ENCODE measurements around the gene AMPD3. TPM values are rescaled to one million over a fixed set of nuclear protein-coding genes. Genes with fewer than 3 reads are reported as not detected.

The AMPD3 gene
- total and polyA plus RNA-seq, 12 donors: 0.59 to 8.7 (median 2.4) TPM

DNA sequence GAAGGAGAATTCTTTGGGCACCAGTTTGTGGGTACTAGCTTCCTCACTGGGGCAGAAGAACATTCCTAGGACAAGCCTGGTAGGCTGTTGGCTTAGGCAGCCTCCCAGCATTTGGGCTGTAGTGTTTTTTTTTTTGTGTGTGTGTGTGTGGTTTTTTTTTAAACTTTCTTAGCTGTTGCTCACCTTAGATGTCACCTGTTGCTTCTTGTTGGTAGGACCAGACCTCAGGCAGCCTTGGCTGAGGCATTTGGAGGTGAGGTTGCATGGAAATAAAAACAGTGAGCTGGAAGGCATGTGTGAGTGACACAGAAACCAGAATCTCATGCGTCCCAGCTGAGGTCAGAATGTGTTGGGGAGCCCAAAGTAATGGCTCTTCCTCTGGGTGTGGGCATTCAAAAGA lies 21.3 kb downstream of the AMPD3 start:
- Histone ChIP-seq H3K4me3 (no peak overlapping the region), H3K9me3 (peaks cover 0 to 5% (median 0%) of the 10 kb centered on the region in 11 donors), H3K4me1 (peaks cover 0 to 6% (median 0%) of the 10 kb centered on the region in 9 donors), H3K36me3 (peaks cover 0 to 40% (median 0%) of the 10 kb centered on the region in 9 donors), H3K27ac (no peak overlapping the region), H3K27me3 (no peaks in the 10 kb centered on the region)
- TF ChIP-seq, protein P1, sequence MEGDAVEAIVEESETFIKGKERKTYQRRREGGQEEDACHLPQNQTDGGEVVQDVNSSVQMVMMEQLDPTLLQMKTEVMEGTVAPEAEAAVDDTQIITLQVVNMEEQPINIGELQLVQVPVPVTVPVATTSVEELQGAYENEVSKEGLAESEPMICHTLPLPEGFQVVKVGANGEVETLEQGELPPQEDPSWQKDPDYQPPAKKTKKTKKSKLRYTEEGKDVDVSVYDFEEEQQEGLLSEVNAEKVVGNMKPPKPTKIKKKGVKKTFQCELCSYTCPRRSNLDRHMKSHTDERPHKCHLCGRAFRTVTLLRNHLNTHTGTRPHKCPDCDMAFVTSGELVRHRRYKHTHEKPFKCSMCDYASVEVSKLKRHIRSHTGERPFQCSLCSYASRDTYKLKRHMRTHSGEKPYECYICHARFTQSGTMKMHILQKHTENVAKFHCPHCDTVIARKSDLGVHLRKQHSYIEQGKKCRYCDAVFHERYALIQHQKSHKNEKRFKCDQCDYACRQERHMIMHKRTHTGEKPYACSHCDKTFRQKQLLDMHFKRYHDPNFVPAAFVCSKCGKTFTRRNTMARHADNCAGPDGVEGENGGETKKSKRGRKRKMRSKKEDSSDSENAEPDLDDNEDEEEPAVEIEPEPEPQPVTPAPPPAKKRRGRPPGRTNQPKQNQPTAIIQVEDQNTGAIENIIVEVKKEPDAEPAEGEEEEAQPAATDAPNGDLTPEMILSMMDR (IDR thresholded peaks at IDR 0.05): no peak
- ATAC-seq (no peak), DNase-seq (no peak)
- intact Hi-C loops (cut with DNase I): loop anchor here in 1 of 10 donors (10.0 kb wide), 1 partner anchor 58 kb away; no protein-coding TSS in a partner anchor
- 89 to 100% methylated on average over 1 of the region's 1 CpG for WGBS, 2 donors

DNA sequence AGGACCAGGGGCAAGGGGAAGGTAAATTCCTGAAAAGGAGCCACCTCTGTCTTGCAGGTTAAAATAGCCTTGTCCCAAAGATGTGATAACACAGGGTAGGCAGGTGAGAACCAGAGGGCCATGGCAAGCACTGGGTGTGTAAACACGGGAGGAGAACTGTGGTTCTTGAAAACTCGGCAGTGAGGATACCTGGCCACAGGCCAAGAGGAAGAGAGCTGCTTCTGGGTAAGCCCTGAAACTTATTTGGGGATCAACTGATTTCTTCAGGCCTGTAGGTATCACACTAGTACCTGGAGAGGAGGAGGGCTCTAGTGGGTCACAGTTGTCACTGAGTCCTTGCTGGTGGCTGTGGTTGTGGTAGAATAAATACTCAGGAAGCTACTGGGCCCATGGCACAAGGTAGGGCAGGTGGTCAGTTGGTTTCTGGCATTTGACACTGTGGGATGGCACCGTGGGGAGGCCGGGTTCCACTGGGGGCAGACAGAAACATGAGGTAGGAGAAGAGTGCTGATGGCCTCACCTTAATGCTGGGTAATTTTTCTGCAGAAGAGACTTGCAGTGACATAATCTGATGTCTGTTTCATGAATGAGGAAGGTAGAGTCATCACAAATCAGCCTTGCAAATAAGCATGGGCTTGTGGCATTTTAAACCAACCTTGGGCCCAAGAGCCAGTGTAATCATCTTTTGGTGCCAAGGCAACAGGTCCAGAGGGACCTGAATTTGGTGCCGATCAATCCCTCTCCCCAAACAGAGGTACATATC lies 22.0 kb downstream of the AMPD3 start:
- H3K27me3 ChIP-seq: no peaks in the 10 kb centered on the region
- TF ChIP-seq, protein P1 (IDR thresholded peaks at IDR 0.05): no peak
- peaks cover 0 to 45% (median 0%) of the 10 kb centered on the region in 9 donors for H3K36me3 ChIP-seq
- DNase-seq (no peak), ATAC-seq (no peak)
- H3K27ac ChIP-seq: no peak overlapping the region
- WGBS, 2 donors: 82 to 84% methylated on average over 5 of the region's 5 CpGs
- peaks cover 0 to 6% (median 0%) of the 10 kb centered on the region in 9 donors for H3K4me1 ChIP-seq
- intact Hi-C loops (cut with DNase I): loop anchor here in 1 of 10 donors (10.0 kb wide), 1 partner anchor 58 kb away; no protein-coding TSS in a partner anchor
- peaks cover 0 to under 1% (median 0%) of the 10 kb centered on the region in 11 donors for H3K9me3 ChIP-seq
- H3K4me3 ChIP-seq: no peak overlapping the region

DNA sequence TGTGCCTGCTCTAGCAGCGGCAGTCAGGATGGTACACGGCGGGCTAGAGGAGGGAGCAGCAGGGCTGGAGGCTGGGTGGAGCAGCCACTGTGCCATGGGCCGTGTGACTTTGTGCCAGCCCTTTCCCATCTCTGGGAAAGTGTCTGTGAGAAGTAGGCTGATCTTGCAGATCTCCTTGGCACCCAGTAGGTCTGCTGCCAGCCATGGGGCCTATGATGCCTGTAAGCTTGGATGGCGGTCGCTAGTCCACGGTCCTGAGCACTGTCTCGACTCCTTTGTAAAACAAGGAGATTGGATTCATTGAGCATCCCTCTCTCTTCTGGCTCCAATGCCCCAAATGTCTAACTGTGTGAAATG lies 22.6 kb downstream of the AMPD3 start:
- peaks cover 0 to 51% (median 0%) of the 10 kb centered on the region in 9 donors for H3K36me3 ChIP-seq
- DNase-seq (no peak), ATAC-seq (no peak)
- H3K27ac ChIP-seq: no peak overlapping the region
- WGBS, 2 donors: 96% methylated on average over 8 of the region's 8 CpGs
- H3K27me3 ChIP-seq: no peaks in the 10 kb centered on the region
- H3K4me3 ChIP-seq: no peak overlapping the region
- TF ChIP-seq, protein P1 (IDR thresholded peaks at IDR 0.05): no peak
- intact Hi-C loops (cut with DNase I): loop anchor here in 1 of 10 donors (10.0 kb wide), 1 partner anchor 57 kb away; no protein-coding TSS in a partner anchor
- no peaks in the 10 kb centered on the region for H3K9me3 ChIP-seq
- H3K4me1 ChIP-seq: peaks cover 0 to 6% (median 0%) of the 10 kb centered on the region in 9 donors

DNA sequence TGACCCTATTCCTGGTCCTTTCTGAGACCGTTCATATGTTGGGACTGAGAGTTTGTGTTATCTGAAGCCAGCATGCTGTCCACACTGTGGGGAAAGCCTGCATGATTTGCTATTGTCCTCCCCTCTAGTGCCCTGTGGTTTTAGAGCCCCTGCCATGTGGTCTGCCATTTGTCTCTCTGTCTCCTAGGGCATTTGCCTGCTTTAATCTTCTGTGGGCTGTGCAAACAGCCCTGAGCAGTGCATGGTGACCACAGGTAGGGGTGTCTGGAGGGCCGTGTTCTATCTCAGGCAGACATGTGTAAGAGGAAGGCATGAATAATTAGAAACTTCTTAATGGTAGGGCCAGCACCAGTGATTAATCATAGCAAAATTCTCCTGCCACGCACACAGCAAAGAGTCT lies 23.0 kb downstream of the AMPD3 start:
- 80 to 84% methylated on average over 3 of the region's 3 CpGs for WGBS, 2 donors
- intact Hi-C loops (cut with DNase I): loop anchor here in 1 of 10 donors (10.0 kb wide), 1 partner anchor 57 kb away; no protein-coding TSS in a partner anchor
- Histone ChIP-seq H3K27me3 (no peaks in the 10 kb centered on the region), H3K27ac (no peak overlapping the region), H3K4me3 (no peak overlapping the region), H3K4me1 (peaks cover 0 to 6% (median 0%) of the 10 kb centered on the region in 9 donors), H3K36me3 (peaks cover 0 to 55% (median 0%) of the 10 kb centered on the region in 9 donors), H3K9me3 (no peaks in the 10 kb centered on the region)
- DNase-seq (no peak), ATAC-seq (no peak)
- TF ChIP-seq, protein P1 (IDR thresholded peaks at IDR 0.05): no peak
